Activated CD4-positive, alpha-beta memory T cell treated with anti-CD3 and anti-CD28 coated beads for 36 hours (primary cell): ENCODE results near the gene VEPH1. TPM values are rescaled to one million over a fixed set of nuclear protein-coding genes. Genes with fewer than 3 reads are reported as not detected.

ENCODE experiments used
- CTCF ChIA-PET: fragments of 350-600 bp; sonication (Branson Sonifier 250); formaldehyde crosslinking; loops from one replicate; lab custom pipeline; 2021; ENCODE audit warnings: antibody characterized with exemption, inconsistent platforms; lab: Charles Lee
- POLR2A ChIA-PET: fragments of 350-600 bp; sonication (Branson Sonifier 250); formaldehyde crosslinking; loops from one replicate; lab custom pipeline; 2021; ENCODE audit warnings: antibody characterized with exemption; lab: Charles Lee
- DNase-seq: peaks from one replicate; pipeline ENCODE4 v3.0.0-alpha.2; 2020
- H3K27ac Mint-ChIP-seq: one replicate; pipeline ENCODE4 v1.8.0; 2021; ENCODE audit warnings: mixed read lengths
- H3K27me3 Mint-ChIP-seq: one replicate; pipeline ENCODE4 v1.8.0; 2021; ENCODE audit warnings: mixed read lengths
- H3K36me3 Mint-ChIP-seq: one replicate; pipeline ENCODE4 v1.8.0; 2021; ENCODE audit warnings: mixed read lengths
- H3K4me1 Mint-ChIP-seq: one replicate; pipeline ENCODE4 v1.8.0; 2021; ENCODE audit warnings: low read depth, mixed read lengths
- H3K4me3 Mint-ChIP-seq: one replicate; pipeline ENCODE4 v1.8.0; 2021; ENCODE audit warnings: mild to moderate bottlenecking, mixed read lengths
- H3K9me3 Mint-ChIP-seq: one replicate; pipeline ENCODE4 v1.8.0; 2021; ENCODE audit warnings: mixed read lengths
- intact Hi-C: fragments of 100-400 bp; cut with micrococcal nuclease; formaldehyde crosslinking; loops from one replicate; pipeline ENCODE4 v1.15.1; 2023
- total RNA-seq, 2 experiments: library from RNA; stranded (reverse); gene quantifications; one replicate each; pipeline ENCODE4 v1.2.3, GENCODE V29; 2021

Gene VEPH1
- total RNA-seq, 2 experiments from 2014 or later = not detected

DNA sequence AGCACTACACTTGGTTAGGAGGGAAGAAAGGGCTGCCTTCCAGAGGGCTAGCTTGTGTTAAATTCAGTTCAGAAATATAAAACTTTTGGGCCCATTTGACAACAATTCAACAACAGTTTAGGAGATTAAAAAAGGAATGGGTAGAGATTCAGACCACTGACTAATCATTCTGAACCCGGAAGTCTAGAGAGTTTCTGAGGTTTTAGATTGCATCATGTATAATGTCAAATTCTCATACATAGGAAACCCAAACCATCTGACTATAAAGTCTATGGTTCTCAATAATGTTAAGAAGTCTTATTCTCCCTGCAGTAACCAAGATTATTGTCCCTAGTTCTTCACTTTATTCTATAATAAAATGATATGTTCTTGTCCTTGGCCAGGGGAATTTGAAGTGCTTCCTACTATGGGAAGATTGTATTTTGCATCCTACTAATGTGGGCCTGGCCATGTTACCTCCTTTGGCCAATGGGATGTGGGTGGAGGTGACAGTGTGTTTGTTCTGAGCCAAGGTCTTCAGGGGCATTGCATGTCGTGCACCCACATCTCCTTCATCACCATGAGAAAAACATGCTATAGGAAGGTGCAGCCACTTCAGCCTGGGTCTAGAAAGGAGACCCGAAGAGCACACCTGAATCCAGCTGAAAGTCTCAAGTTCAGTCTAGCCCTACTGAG, 276.9 kb downstream of the VEPH1 start:
- POLR2A ChIA-PET = interaction anchor here (1.4 kb wide), 1 partner anchor 52 kb away, joined by 4 read pairs; no protein-coding TSS in a partner anchor
- Mint-ChIP-seq H3K9me3 (no peaks in the 10 kb centered on the region), H3K27me3 (peaks cover 1% of the 10 kb centered on the region), H3K36me3 (no peaks in the 10 kb centered on the region), H3K4me1 (peaks cover 7% of the 10 kb centered on the region), H3K4me3 (no peak overlapping the region), H3K27ac (no peak overlapping the region)
- intact Hi-C loops = loop anchor here (5.0 kb wide), 1 partner anchor 139 kb away; no protein-coding TSS in a partner anchor
- CTCF ChIA-PET = interaction anchor here (1.2 to 1.6 kb wide), 3 partner anchors 10 to 29 kb away, joined by 3 to 5 read pairs (median 4); no protein-coding TSS in a partner anchor
- no peak for DNase-seq

DNA sequence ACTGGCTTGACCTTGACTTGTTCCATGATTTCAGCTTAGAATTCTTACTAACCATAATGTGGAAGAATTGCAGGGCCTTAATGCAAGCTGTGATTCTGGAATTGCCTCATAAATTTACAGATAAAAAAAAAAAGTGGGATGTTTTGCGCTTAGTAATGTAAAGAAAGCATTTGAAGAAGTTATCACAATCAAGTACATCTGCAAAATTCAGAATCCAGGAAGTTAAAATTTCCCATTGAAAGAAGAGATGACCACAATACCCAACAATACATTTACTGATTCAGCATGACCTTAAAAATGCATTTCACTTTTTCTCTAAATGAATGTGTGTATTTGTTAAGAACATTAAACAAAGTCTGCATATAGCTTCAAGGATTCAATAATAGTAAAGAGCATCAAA, 278.2 kb downstream of the VEPH1 start:
- Mint-ChIP-seq H3K4me1 (peaks cover 7% of the 10 kb centered on the region), H3K27ac (no peak overlapping the region), H3K4me3 (no peak overlapping the region), H3K9me3 (no peaks in the 10 kb centered on the region), H3K36me3 (no peaks in the 10 kb centered on the region), H3K27me3 (peaks cover 1% of the 10 kb centered on the region)
- POLR2A ChIA-PET = interaction anchor here (1.4 kb wide), 1 partner anchor 50 kb away, joined by 4 read pairs; no protein-coding TSS in a partner anchor
- intact Hi-C loops = loop anchor here (5.0 kb wide), 1 partner anchor 138 kb away; no protein-coding TSS in a partner anchor
- no peak for DNase-seq
- CTCF ChIA-PET = interaction anchor here (1.0 to 1.4 kb wide), 2 partner anchors 13 to 15 kb away, joined by 4 to 5 read pairs; no protein-coding TSS in a partner anchor

DNA sequence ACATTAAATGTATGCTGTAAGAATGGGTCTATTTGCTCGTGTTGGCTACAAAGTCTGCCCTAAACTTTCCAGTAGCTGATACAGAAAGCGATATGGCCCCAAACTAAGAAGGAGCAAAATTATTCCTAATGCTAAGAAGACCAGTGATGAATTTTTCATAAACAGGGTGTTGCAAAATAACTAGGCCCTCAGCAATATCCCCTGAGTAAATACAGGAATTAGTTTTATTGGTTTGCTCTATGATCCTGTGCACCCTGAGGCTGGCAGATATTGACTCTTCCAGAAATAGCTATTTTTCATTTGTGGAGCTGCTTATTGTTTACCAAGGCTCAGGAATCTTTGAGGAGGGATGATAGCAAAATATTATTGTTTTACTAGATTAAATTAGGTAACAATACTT, 282.3 kb downstream of the VEPH1 start:
- Mint-ChIP-seq H3K4me1 (peaks cover under 1% of the 10 kb centered on the region), H3K27me3 (peaks cover 1% of the 10 kb centered on the region), H3K27ac (no peak overlapping the region), H3K4me3 (no peak overlapping the region), H3K36me3 (no peaks in the 10 kb centered on the region), H3K9me3 (no peaks in the 10 kb centered on the region)
- ChIA-PET CTCF (no interaction called here), POLR2A (interaction anchor here (0.7 kb wide), 1 partner anchor 60 kb away, joined by 3 read pairs; no protein-coding TSS in a partner anchor)
- intact Hi-C loops = no loop called here
- no peak for DNase-seq

DNA sequence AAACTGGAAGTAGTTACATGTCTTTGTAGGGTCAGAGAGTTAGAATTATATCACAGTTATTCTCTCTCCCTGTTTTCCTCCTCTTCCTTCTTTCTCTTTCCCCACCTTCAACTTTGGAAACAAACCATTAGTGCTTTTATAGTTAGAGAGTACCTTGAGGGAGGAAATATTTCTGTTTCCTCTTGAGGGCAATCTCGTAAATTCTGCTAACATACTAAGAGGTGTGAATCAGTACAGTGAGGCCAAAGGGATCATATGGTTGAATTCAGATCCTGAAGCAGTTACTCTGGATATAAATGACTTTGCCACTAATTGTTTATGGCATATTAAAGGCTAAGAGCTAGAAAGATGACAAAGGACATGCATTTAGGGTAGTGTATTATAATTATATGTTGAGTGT, 283.0 kb downstream of the VEPH1 start:
- Mint-ChIP-seq H3K27me3 (peaks cover 1% of the 10 kb centered on the region), H3K9me3 (no peaks in the 10 kb centered on the region), H3K4me3 (no peak overlapping the region), H3K4me1 (no peaks in the 10 kb centered on the region), H3K27ac (no peak overlapping the region), H3K36me3 (no peaks in the 10 kb centered on the region)
- ChIA-PET CTCF (no interaction called here), POLR2A (no interaction called here)
- no peak for DNase-seq
- intact Hi-C loops = no loop called here

DNA sequence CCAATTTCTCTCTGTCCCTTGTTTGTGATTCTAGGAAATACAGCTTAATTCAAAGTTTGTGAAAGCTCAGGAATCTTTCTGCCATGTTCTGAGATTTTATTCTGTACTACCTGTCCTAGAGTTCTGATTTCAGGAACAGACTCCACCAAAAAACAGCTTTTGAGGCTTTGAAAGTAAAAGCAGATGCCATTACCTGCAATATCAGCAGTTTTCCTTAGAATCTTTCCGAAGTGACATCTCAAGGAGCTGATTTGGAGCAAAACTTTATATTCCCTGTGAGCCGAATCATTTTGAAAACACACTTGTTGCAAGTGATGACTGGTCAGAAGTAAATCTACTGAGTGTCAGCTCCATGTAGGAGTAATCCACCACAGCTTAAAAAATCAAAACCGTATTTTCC, 284.0 kb downstream of the VEPH1 start:
- no peak for DNase-seq
- ChIA-PET POLR2A (no interaction called here), CTCF (no interaction called here)
- peaks cover 1% of the 10 kb centered on the region for H3K27me3 Mint-ChIP-seq
- no peaks in the 10 kb centered on the region for H3K9me3 Mint-ChIP-seq
- no peaks in the 10 kb centered on the region for H3K4me1 Mint-ChIP-seq
- no peak overlapping the region for H3K4me3 Mint-ChIP-seq
- H3K36me3 Mint-ChIP-seq = no peaks in the 10 kb centered on the region
- no peak overlapping the region for H3K27ac Mint-ChIP-seq
- intact Hi-C loops = no loop called here

Other genes starting within 250 kb of the VEPH1 start
- under 1 TPM in 1 of 2 experiments, not detected in 1; 0.10 TPM for gene PTX3, start 66.6 kb downstream of the VEPH1 start, total RNA-seq